HepG2 (cell line): Measurements from ENCODE around the gene NFIC. TPM values are rescaled to one million over a fixed set of nuclear protein-coding genes. Genes with fewer than 3 reads are reported as not detected.

Source experiments
- ASH2L ChIP-seq: fragments of 300-600, 200-600 bp; sonication (generic); IDR thresholded peaks from 2 replicates; pipeline ENCODE4 v1.7.0; 2017; ENCODE audit warnings: low read depth, mild to moderate bottlenecking, moderate library complexity, mixed read lengths, low read length; ENCODE audit not compliant: insufficient read length
- DR1 ChIP-seq: sonication (generic); formaldehyde crosslinking; IDR thresholded peaks from 2 replicates; pipeline ENCODE4 v1.8.0; 2021; ENCODE audit warnings: mild to moderate bottlenecking, missing genetic modification reagents, inconsistent platforms
- GLI4 ChIP-seq: sonication (generic); formaldehyde crosslinking; IDR thresholded peaks from 2 replicates; pipeline ENCODE4 v1.5.1; 2020; ENCODE audit warnings: missing genetic modification reagents, mild to moderate bottlenecking, moderate library complexity, borderline replicate concordance
- HHEX ChIP-seq: IDR thresholded peaks from 2 replicates; pipeline ENCODE4 v1.6.1; 2016; ENCODE audit warnings: control low read depth
- KDM2A ChIP-seq: sonication (generic); formaldehyde crosslinking; IDR thresholded peaks from 2 replicates; pipeline ENCODE4 v1.4.0; 2020; ENCODE audit warnings: low read depth, missing genetic modification reagents, borderline replicate concordance
- KMT2A ChIP-seq: sonication (generic); formaldehyde crosslinking; IDR thresholded peaks from 2 replicates; pipeline ENCODE4 v1.4.0; 2020; ENCODE audit warnings: missing genetic modification reagents
- MYC ChIP-seq: sonication (generic); formaldehyde crosslinking; IDR thresholded peaks from 2 replicates; pipeline ENCODE4 v1.9.0; 2021; ENCODE audit warnings: missing genetic modification reagents, borderline replicate concordance
- PHF21A ChIP-seq: sonication (generic); formaldehyde crosslinking; IDR thresholded peaks from 2 replicates; pipeline ENCODE4 v1.5.0; 2020; ENCODE audit warnings: mild to moderate bottlenecking, missing genetic modification reagents
- PLRG1 ChIP-seq: fragments of 450-650 bp; conservative IDR thresholded peaks from 2 replicates; pipeline ENCODE4 v1.6.1; 2016
- TBX2 ChIP-seq: sonication (generic); formaldehyde crosslinking; IDR thresholded peaks from 2 replicates; pipeline ENCODE4 v1.5.0; 2020; ENCODE audit warnings: missing genetic modification reagents, mild to moderate bottlenecking, borderline replicate concordance
- TCF12 ChIP-seq, 2 experiments: fragments of 450-650 bp in 1 of 2; sonication (generic) in 1 of 2; formaldehyde crosslinking in 1 of 2; IDR thresholded peaks; 2 replicates each; pipeline versions ENCODE4 v1.6.1 to v1.8.0; 2017 to 2022; ENCODE audit warnings: antibody characterized with exemption in 1 of 2, mild to moderate bottlenecking in 1 of 2, missing genetic modification reagents in 1 of 2, moderate library complexity in 1 of 2
- ZBTB44 ChIP-seq: sonication (generic); formaldehyde crosslinking; IDR thresholded peaks from 2 replicates; pipeline ENCODE4 v1.4.0; 2020; ENCODE audit warnings: missing genetic modification reagents
- ZFP90 ChIP-seq: sonication (generic); formaldehyde crosslinking; IDR thresholded peaks from 2 replicates; pipeline ENCODE4 v1.8.0; 2022; ENCODE audit warnings: missing genetic modification reagents, mild to moderate bottlenecking, inconsistent platforms, borderline replicate concordance
- ZKSCAN8 ChIP-seq: IDR thresholded peaks from 2 replicates; pipeline ENCODE4 v1.6.1; 2016; ENCODE audit warnings: borderline replicate concordance, missing genetic modification reagents, missing compliant biosample characterization
- ZMAT5 ChIP-seq: sonication (generic); formaldehyde crosslinking; IDR thresholded peaks from 2 replicates; pipeline ENCODE4 v1.5.0; 2020; ENCODE audit warnings: mild to moderate bottlenecking, low read depth, missing genetic modification reagents, borderline replicate concordance
- ZNF34 ChIP-seq: sonication (generic); formaldehyde crosslinking; IDR thresholded peaks from 2 replicates; pipeline ENCODE4 v1.4.0; 2020; ENCODE audit warnings: mild to moderate bottlenecking, missing genetic modification reagents, borderline replicate concordance
- ZNF354B ChIP-seq: sonication (generic); formaldehyde crosslinking; IDR thresholded peaks from 2 replicates; pipeline ENCODE4 v1.8.0; 2022; ENCODE audit warnings: mild to moderate bottlenecking, missing genetic modification reagents
- ZNF468 ChIP-seq: sonication (generic); formaldehyde crosslinking; IDR thresholded peaks from 2 replicates; pipeline ENCODE4 v1.8.0; 2022; ENCODE audit warnings: mild to moderate bottlenecking, moderate library complexity, missing genetic modification reagents
- ZNF768 ChIP-seq: sonication (generic); formaldehyde crosslinking; IDR thresholded peaks from 2 replicates; pipeline ENCODE4 v1.4.0; 2020; ENCODE audit warnings: missing genetic modification reagents
- ZNF781 ChIP-seq: sonication (generic); formaldehyde crosslinking; IDR thresholded peaks from 2 replicates; pipeline ENCODE4 v1.5.1; 2020; ENCODE audit warnings: borderline replicate concordance, mild to moderate bottlenecking, missing genetic modification reagents; ENCODE audit errors: not compliant biosample characterization
- polyA plus RNA-seq, 8 experiments: library from polyadenylated mRNA; depleted of rRNA in 3 of 8; stranded (reverse) in 7 of 8; unstranded in 1 of 8; fragments of >200 nt; fragmentation: Illumina TruSeq in 4 of 8; extraction: Trizol in 4 of 8; gene quantifications; 2 replicates each; pipeline versions ENCODE4 v1.2.1 to v1.2.3, GENCODE V29; 2011 to 2016; ENCODE audit warnings: low read depth in 4 of 8, missing spikeins in 1 of 8, mixed read lengths in 1 of 8; ENCODE audit not compliant: insufficient read depth in 1 of 8
- total RNA-seq, 5 experiments: library from RNA; depleted of rRNA; stranded (reverse); fragments of >200 nt; fragmentation: Illumina TruSeq; extraction: Trizol; gene quantifications; 2 replicates each; pipeline ENCODE4 v1.2.3, GENCODE V29; 2016; ENCODE audit warnings: low read depth in 1 of 5
- TF ChIP-seq, protein P1 (sequence below): sonication (generic); formaldehyde crosslinking; IDR thresholded peaks from 2 replicates; pipeline ENCODE4 v1.5.0; 2020; ENCODE audit warnings: mild to moderate bottlenecking, missing genetic modification reagents, moderate library complexity
- TF ChIP-seq, protein P2 (sequence below): sonication (generic); formaldehyde crosslinking; IDR thresholded peaks from 2 replicates; pipeline ENCODE4 v1.8.1; 2023; ENCODE audit warnings: missing genetic modification reagents, inconsistent platforms, borderline replicate concordance
- TF ChIP-seq, protein P3 (sequence below): sonication (generic); formaldehyde crosslinking; conservative IDR thresholded peaks from 2 replicates; pipeline ENCODE4 v1.5.0; 2020; ENCODE audit warnings: missing genetic modification reagents

The NFIC gene
- total and polyA plus RNA-seq, 2 of the 13 experiments (the other 11 are each of a cell fraction or from before 2014, with no cell fraction given): 1.3 to 2.5 TPM

- TF ChIP-seq, protein P1, sequence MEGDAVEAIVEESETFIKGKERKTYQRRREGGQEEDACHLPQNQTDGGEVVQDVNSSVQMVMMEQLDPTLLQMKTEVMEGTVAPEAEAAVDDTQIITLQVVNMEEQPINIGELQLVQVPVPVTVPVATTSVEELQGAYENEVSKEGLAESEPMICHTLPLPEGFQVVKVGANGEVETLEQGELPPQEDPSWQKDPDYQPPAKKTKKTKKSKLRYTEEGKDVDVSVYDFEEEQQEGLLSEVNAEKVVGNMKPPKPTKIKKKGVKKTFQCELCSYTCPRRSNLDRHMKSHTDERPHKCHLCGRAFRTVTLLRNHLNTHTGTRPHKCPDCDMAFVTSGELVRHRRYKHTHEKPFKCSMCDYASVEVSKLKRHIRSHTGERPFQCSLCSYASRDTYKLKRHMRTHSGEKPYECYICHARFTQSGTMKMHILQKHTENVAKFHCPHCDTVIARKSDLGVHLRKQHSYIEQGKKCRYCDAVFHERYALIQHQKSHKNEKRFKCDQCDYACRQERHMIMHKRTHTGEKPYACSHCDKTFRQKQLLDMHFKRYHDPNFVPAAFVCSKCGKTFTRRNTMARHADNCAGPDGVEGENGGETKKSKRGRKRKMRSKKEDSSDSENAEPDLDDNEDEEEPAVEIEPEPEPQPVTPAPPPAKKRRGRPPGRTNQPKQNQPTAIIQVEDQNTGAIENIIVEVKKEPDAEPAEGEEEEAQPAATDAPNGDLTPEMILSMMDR: no peak
- TF ChIP-seq ZNF781 (CRISPR knock-in tag) (peak; percentile 64), ZBTB44 (CRISPR knock-in tag) (no peak), ZNF34 (peak; percentile 96; the same call in 1 of the 2 replicates), DR1 (CRISPR knock-in tag) (peak; percentile 85), HHEX (CRISPR knock-in tag) (no peak), ZMAT5 (CRISPR knock-in tag) (no peak), ZNF354B (no peak), KMT2A (CRISPR knock-in tag) (peak; percentile 86), GLI4 (CRISPR knock-in tag) (no peak), TCF12 (IDR thresholded peaks at IDR 0.05) (no peak), TCF12 (CRISPR knock-in tag; IDR thresholded peaks at IDR 0.05) (0 out of 2 replicates have a peak, but pooled peaks have one; percentile 8), PHF21A (peak; percentile 55; the same call in 1 of the 2 replicates), MYC (CRISPR knock-in tag) (peak; percentile 93), KDM2A (CRISPR knock-in tag) (peak; percentile 89), ZKSCAN8 (CRISPR knock-in tag) (no peak), ZNF468 (no peak), ZNF768 (CRISPR knock-in tag) (peak; percentile 74), TBX2 (CRISPR knock-in tag) (peak; percentile 95), ASH2L (peak; percentile 95), PLRG1 (no peak), ZFP90 (CRISPR knock-in tag) (no peak; the same call in 1 of the 2 replicates)
- TF ChIP-seq, protein P2, sequence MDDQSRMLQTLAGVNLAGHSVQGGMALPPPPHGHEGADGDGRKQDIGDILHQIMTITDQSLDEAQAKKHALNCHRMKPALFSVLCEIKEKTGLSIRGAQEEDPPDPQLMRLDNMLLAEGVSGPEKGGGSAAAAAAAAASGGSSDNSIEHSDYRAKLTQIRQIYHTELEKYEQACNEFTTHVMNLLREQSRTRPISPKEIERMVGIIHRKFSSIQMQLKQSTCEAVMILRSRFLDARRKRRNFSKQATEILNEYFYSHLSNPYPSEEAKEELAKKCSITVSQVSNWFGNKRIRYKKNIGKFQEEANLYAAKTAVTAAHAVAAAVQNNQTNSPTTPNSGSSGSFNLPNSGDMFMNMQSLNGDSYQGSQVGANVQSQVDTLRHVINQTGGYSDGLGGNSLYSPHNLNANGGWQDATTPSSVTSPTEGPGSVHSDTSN (CRISPR knock-in tag): no peak
- TF ChIP-seq, protein P3, sequence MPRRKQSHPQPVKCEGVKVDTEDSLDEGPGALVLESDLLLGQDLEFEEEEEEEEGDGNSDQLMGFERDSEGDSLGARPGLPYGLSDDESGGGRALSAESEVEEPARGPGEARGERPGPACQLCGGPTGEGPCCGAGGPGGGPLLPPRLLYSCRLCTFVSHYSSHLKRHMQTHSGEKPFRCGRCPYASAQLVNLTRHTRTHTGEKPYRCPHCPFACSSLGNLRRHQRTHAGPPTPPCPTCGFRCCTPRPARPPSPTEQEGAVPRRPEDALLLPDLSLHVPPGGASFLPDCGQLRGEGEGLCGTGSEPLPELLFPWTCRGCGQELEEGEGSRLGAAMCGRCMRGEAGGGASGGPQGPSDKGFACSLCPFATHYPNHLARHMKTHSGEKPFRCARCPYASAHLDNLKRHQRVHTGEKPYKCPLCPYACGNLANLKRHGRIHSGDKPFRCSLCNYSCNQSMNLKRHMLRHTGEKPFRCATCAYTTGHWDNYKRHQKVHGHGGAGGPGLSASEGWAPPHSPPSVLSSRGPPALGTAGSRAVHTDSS: no peak
These were observed 134.2 kb downstream of the NFIC start, which contains the start of gene DOHH (continued) for GRCh38 chr19:3500429-3501101.
